HepG2 (cell line): ENCODE data around the gene FMO2. TPM values are rescaled to one million over a fixed set of nuclear protein-coding genes. Genes with fewer than 3 reads are reported as not detected.

ENCODE experiments used
- ATAC-seq: fragments of 200-7000 bp; cut with Tn5 transposase; 3 replicates; pipeline ENCODE4 v1.9.1; 2020; ENCODE audit warnings: mild to moderate bottlenecking, moderate library complexity
- BruUV-seq: library from RNA; stranded (reverse); fragments of 400-500 nt; replicated peaks from 2 replicates; lab custom pipeline; 2021; lab: Mats Ljungman, UMichigan
- CTCF ChIA-PET: fragments of 300-600 bp; formaldehyde crosslinking; extraction: SDS; loops from one replicate; lab custom pipeline; 2021; ENCODE audit warnings: low total read pairs, inconsistent platforms, low intra/inter-chr PET ratio; lab: Yijun Ruan, JAX
- POLR2A ChIA-PET: fragments of 350-600 bp; sonication (Branson Sonifier 250); formaldehyde crosslinking; loops from one replicate; lab custom pipeline; 2020; ENCODE audit warnings: antibody characterized with exemption, inconsistent platforms; lab: Yijun Ruan, JAX
- DNase-seq: peaks from one replicate; pipeline ENCODE4 v3.0.0-alpha.2; 2015; ENCODE audit warnings: low spot score
- FAIRE-seq: peaks from 3 replicates; lab custom pipeline; 2011; peaks lifted over from hg19 to GRCh38; lab: Jason Lieb, UNC
- H2AFZ ChIP-seq: one replicate; pipeline ENCODE4 v1.6.1; 2011; ENCODE audit warnings: low read length, inconsistent platforms
- H3K27ac ChIP-seq: fragments of 300-600 bp; 3 replicates; pipeline ENCODE4 v1.8.0; 2011; ENCODE audit warnings: mixed run types, mild to moderate bottlenecking, mixed read lengths, low read length, inconsistent platforms; ENCODE audit not compliant: insufficient read depth; ENCODE audit errors: extremely low read length
- H3K27me3 ChIP-seq, 2 experiments: fragments of 200-600 bp in 1 of 2; 2 replicates in 1 of 2; 3 replicates in 1 of 2; pipeline versions ENCODE4 v1.6.0 to v1.8.0; 2011; ENCODE audit warnings: low read length in 2 of 2, mild to moderate bottlenecking in 2 of 2, moderate library complexity in 2 of 2, inconsistent platforms in 1 of 2; ENCODE audit not compliant: insufficient read depth in 2 of 2, control insufficient read depth in 1 of 2
- H3K36me3 ChIP-seq, 2 experiments: fragments of 200-600 bp in 1 of 2; replicated peaks in 1 of 2; 2 replicates in 1 of 2; 3 replicates in 1 of 2; pipeline versions ENCODE4 v1.5.1 to v1.8.0; 2011; ENCODE audit warnings: low read length in 2 of 2, inconsistent platforms in 1 of 2; ENCODE audit not compliant: insufficient read depth in 2 of 2, control insufficient read depth in 1 of 2
- H3K4me1 ChIP-seq: 2 replicates; pipeline ENCODE4 v1.5.1; 2012; ENCODE audit warnings: low read length, inconsistent platforms; ENCODE audit not compliant: insufficient read depth
- H3K4me2 ChIP-seq: 2 replicates; pipeline ENCODE4 v1.6.0; 2011; ENCODE audit warnings: low read depth, low read length, inconsistent platforms
- H3K4me3 ChIP-seq, 3 experiments: fragments of 200-600 bp in 1 of 3; sonication (generic), shearing (Covaris generic) in 1 of 3; replicated peaks in 1 of 3; 2 replicates each; pipeline ENCODE4 v1.5.1; 2011 to 2016; ENCODE audit warnings: low read length in 3 of 3, inconsistent platforms in 2 of 3, low read depth in 2 of 3, mild to moderate bottlenecking in 2 of 3, control low read depth in 1 of 3, mixed read lengths in 1 of 3; ENCODE audit not compliant: insufficient read depth in 1 of 3
- H3K79me2 ChIP-seq: one replicate; pipeline ENCODE4 v1.6.1; 2011; ENCODE audit warnings: low read length, inconsistent platforms; ENCODE audit not compliant: insufficient read depth
- H3K9ac ChIP-seq: 2 replicates; pipeline ENCODE4 v1.6.0; 2011; ENCODE audit warnings: mild to moderate bottlenecking, low read depth, low read length, inconsistent platforms; ENCODE audit not compliant: insufficient read depth
- H3K9me3 ChIP-seq: 2 replicates; pipeline ENCODE4 v1.5.1; 2012; ENCODE audit warnings: mild to moderate bottlenecking, low read length
- H4K20me1 ChIP-seq: 2 replicates; pipeline ENCODE4 v1.6.0; 2011; ENCODE audit warnings: inconsistent platforms, mild to moderate bottlenecking, low read length, moderate library complexity; ENCODE audit not compliant: insufficient read depth
- EHMT2 ChIP-seq: fragments of 200-600 bp; sonication (generic); IDR thresholded peaks from 2 replicates; pipeline ENCODE4 v1.7.0; 2017; ENCODE audit warnings: antibody characterized with exemption, low read depth, low read length, borderline replicate concordance
- HIVEP1 ChIP-seq: sonication (generic); formaldehyde crosslinking; IDR thresholded peaks from 2 replicates; pipeline ENCODE4 v1.4.0; 2020; ENCODE audit warnings: mild to moderate bottlenecking, missing genetic modification reagents
- LRRFIP1 ChIP-seq: sonication (generic); formaldehyde crosslinking; conservative IDR thresholded peaks from 2 replicates; pipeline ENCODE4 v1.4.0; 2020; ENCODE audit warnings: missing genetic modification reagents
- MAX ChIP-seq: IDR thresholded peaks from 2 replicates; pipeline ENCODE4 v1.6.1; 2012; ENCODE audit warnings: inconsistent platforms
- POGZ ChIP-seq: sonication (generic); formaldehyde crosslinking; IDR thresholded peaks from 2 replicates; pipeline ENCODE4 v1.4.0; 2020; ENCODE audit warnings: mild to moderate bottlenecking, missing genetic modification reagents
- PRDM4 ChIP-seq: sonication (generic); formaldehyde crosslinking; IDR thresholded peaks from 2 replicates; pipeline ENCODE4 v1.9.0; 2021; ENCODE audit warnings: missing genetic modification reagents, borderline replicate concordance
- SIN3A ChIP-seq: IDR thresholded peaks from 2 replicates; pipeline ENCODE4 v1.6.1; 2011; ENCODE audit warnings: low read depth, mild to moderate bottlenecking, control low read depth, low read length, borderline replicate concordance
- SPEN ChIP-seq: sonication (generic); formaldehyde crosslinking; IDR thresholded peaks from 2 replicates; pipeline ENCODE4 v1.5.1; 2020; ENCODE audit warnings: low read depth, mild to moderate bottlenecking, missing genetic modification reagents
- STAT5B ChIP-seq: sonication (generic); formaldehyde crosslinking; IDR thresholded peaks from 2 replicates; pipeline ENCODE4 v1.4.0; 2020; ENCODE audit warnings: missing genetic modification reagents
- TERF1 ChIP-seq: sonication (generic); formaldehyde crosslinking; IDR thresholded peaks from 2 replicates; pipeline ENCODE4 v1.8.0; 2022; ENCODE audit warnings: mild to moderate bottlenecking, missing genetic modification reagents, moderate library complexity
- ZFP37 ChIP-seq: sonication (generic); formaldehyde crosslinking; IDR thresholded peaks from 2 replicates; pipeline ENCODE4 v1.4.0; 2020; ENCODE audit warnings: missing genetic modification reagents, borderline replicate concordance
- ZNF296 ChIP-seq: sonication (generic); formaldehyde crosslinking; conservative IDR thresholded peaks from 2 replicates; pipeline ENCODE4 v1.5.0; 2020; ENCODE audit warnings: mild to moderate bottlenecking, missing genetic modification reagents
- ZNF775 ChIP-seq: sonication (generic); formaldehyde crosslinking; IDR thresholded peaks from 2 replicates; pipeline ENCODE4 v1.4.0; 2020; ENCODE audit warnings: missing genetic modification reagents, mild to moderate bottlenecking, moderate library complexity, borderline replicate concordance
- ZNF781 ChIP-seq: sonication (generic); formaldehyde crosslinking; IDR thresholded peaks from 2 replicates; pipeline ENCODE4 v1.5.1; 2020; ENCODE audit warnings: borderline replicate concordance, mild to moderate bottlenecking, missing genetic modification reagents; ENCODE audit errors: not compliant biosample characterization
- WGBS: methylation state at CpG from one replicate; pipeline ENCODE4 v1.1.6; 2017; ENCODE audit warnings: low lambda C conversion rate; 5-methylcytosine and 5-hydroxymethylcytosine counted together
- in situ Hi-C: cut with HindIII; loops from 2 replicates; pipeline ENCODE4 v1.10.0; 2017; ENCODE audit warnings: low pct_unique_long_range_greater_than_20kb; ENCODE audit not compliant: extremely low pct_ligation_motif_present
- intact Hi-C: fragments of 100-400 bp; cut with micrococcal nuclease; formaldehyde crosslinking; loops from one replicate; pipeline ENCODE4 v1.10.0; 2022; ENCODE audit not compliant: unreplicated experiment
- polyA plus RNA-seq, 8 experiments: library from polyadenylated mRNA; depleted of rRNA in 3 of 8; stranded (reverse) in 7 of 8; unstranded in 1 of 8; fragments of >200 nt; fragmentation: Illumina TruSeq in 4 of 8; extraction: Trizol in 4 of 8; gene quantifications; 2 replicates each; pipeline versions ENCODE4 v1.2.1 to v1.2.3, GENCODE V29; 2011 to 2016; ENCODE audit warnings: low read depth in 4 of 8, missing spikeins in 1 of 8, mixed read lengths in 1 of 8; ENCODE audit not compliant: insufficient read depth in 1 of 8
- total RNA-seq, 5 experiments: library from RNA; depleted of rRNA; stranded (reverse); fragments of >200 nt; fragmentation: Illumina TruSeq; extraction: Trizol; gene quantifications; 2 replicates each; pipeline ENCODE4 v1.2.3, GENCODE V29; 2016; ENCODE audit warnings: low read depth in 1 of 5

Gene FMO2
- total and polyA plus RNA-seq, 2 of the 13 experiments (the other 11 are each of a cell fraction or from before 2014, with no cell fraction given) = not detected

- Histone ChIP-seq H3K4me3 (no peak overlapping the region), H3K27ac (no peak overlapping the region), H2AFZ (no peak overlapping the region), H3K9ac (no peak overlapping the region), H3K27me3 (no peaks in the 10 kb centered on the region), H3K4me2 (no peak overlapping the region), H3K9me3 (no peaks in the 10 kb centered on the region), H3K4me1 (peaks cover 11% of the 10 kb centered on the region; the same call in 1 of the 2 replicates), H3K36me3 (no peaks in the 10 kb centered on the region), H4K20me1 (no peaks in the 10 kb centered on the region), H3K79me2 (no peaks in the 10 kb centered on the region)
- intact Hi-C loops (no loop called here), in situ Hi-C loops (no loop called here)
- CTCF ChIA-PET = no interaction called here
- WGBS = 42% methylated on average over 3 of the region's 3 CpGs
- no peak for ATAC-seq
- no peak for FAIRE-seq
- POLR2A ChIA-PET = no interaction called here
- no peak for DNase-seq
- BruUV-seq = no TSS peak
- TF ChIP-seq SPEN (no peak), POGZ (no peak), MAX (no peak), SIN3A (no peak), ZFP37 (no peak), LRRFIP1 (no peak), HIVEP1 (CRISPR knock-in tag) (no peak), PRDM4 (CRISPR knock-in tag) (no peak), EHMT2 (no peak), ZNF775 (no peak), STAT5B (CRISPR knock-in tag) (no peak), TERF1 (CRISPR knock-in tag) (no peak), ZNF296 (CRISPR knock-in tag) (no peak), ZNF781 (CRISPR knock-in tag) (no peak)
These were observed 11.3 kb downstream of the FMO2 start for GRCh38 chr1:171196351-171196750.
